ENCODE measurements around the gene RAB3C. TPM values are rescaled to one million over a fixed set of nuclear protein-coding genes. Genes with fewer than 3 reads are reported as not detected.

Gene RAB3C
- total RNA-seq, 6 donors from 2014 or later = 0.09 to 1.1 (median 0.87) TPM; not detected in 2

DNA sequence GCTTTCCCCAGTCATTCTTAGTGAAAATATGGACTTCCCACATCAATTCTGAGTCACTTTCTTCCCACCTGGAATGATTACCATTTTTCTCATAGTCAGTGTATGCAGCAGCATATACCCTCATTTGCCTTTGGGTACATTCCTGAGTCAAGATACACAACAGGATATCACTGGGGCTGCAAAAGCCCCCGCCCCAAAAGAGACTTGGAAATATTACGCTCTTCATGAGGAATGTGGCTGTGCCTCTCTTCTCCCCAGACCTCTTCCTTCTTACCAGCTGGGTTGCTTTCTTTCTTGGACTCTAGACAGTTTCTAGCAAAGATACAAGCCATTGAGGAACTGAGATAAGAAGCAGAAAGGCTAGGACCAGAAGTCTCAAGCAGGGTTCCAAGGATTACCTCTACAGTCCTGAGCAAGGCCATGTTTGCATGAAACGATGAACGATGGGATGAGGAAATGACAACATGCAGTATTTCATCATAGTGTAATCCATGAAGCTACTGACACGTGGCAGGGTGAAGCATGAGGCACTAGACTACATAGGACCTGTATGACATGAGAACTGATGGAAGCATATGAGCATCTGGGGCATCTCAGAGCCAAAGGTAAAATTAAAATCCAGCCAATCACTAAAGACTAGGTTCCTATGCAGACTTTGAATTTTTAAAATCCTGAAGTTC, 218.1 kb downstream of the RAB3C start:
- ATAC-seq (ENCODE audit: low FRiP score in 2 of 2) = no peak

DNA sequence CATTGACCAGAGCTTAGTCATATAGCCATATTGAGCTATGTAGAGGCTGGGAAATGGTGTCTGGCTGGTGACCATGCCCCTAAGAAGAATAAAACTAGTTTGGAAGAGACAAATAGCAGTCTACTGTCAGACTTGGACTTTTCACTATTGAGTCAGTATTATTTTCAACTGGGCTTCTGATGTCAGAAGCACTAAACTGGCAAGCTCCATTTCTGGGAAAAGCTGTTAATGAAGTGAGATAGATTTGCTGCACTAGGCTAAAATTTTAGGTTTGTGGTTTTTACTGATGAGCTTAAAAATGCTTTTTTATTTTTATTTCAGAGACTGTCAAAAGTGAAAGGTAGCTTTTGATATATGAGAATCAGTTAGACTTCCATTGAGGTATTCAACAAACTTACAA, 220.2 kb downstream of the RAB3C start:
- DNase-seq (no peak), ATAC-seq (ENCODE audit: low FRiP score in 2 of 2) (no peak)
- H3K4me3 ChIP-seq = no peak overlapping the region
- peaks cover 0 to 5% (median 0%) of the 10 kb centered on the region in 4 donors for H3K9me3 ChIP-seq
- no peaks in the 10 kb centered on the region for H3K4me1 ChIP-seq
- no peak overlapping the region for H3K27ac ChIP-seq
- H3K27me3 ChIP-seq = no peaks in the 10 kb centered on the region
- no peak for TF ChIP-seq EP300 (IDR thresholded peaks at IDR 0.05)
- TF ChIP-seq POLR2A (IDR thresholded peaks at IDR 0.05) = no peak
- no peak for TF ChIP-seq POLR2AphosphoS5 (IDR thresholded peaks at IDR 0.05)
- TF ChIP-seq, protein P1, sequence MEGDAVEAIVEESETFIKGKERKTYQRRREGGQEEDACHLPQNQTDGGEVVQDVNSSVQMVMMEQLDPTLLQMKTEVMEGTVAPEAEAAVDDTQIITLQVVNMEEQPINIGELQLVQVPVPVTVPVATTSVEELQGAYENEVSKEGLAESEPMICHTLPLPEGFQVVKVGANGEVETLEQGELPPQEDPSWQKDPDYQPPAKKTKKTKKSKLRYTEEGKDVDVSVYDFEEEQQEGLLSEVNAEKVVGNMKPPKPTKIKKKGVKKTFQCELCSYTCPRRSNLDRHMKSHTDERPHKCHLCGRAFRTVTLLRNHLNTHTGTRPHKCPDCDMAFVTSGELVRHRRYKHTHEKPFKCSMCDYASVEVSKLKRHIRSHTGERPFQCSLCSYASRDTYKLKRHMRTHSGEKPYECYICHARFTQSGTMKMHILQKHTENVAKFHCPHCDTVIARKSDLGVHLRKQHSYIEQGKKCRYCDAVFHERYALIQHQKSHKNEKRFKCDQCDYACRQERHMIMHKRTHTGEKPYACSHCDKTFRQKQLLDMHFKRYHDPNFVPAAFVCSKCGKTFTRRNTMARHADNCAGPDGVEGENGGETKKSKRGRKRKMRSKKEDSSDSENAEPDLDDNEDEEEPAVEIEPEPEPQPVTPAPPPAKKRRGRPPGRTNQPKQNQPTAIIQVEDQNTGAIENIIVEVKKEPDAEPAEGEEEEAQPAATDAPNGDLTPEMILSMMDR (IDR thresholded peaks at IDR 0.05) = no peak
- H3K36me3 ChIP-seq = no peaks in the 10 kb centered on the region

More for the DNA sequence above, 218.1 kb downstream of the RAB3C start:
- Histone ChIP-seq H3K36me3 (no peaks in the 10 kb centered on the region), H3K4me3 (no peak overlapping the region), H3K27me3 (no peaks in the 10 kb centered on the region), H3K9me3 (no peaks in the 10 kb centered on the region), H3K27ac (no peak overlapping the region), H3K4me1 (no peaks in the 10 kb centered on the region)
- TF ChIP-seq EP300 (IDR thresholded peaks at IDR 0.05) (no peak), POLR2AphosphoS5 (IDR thresholded peaks at IDR 0.05) (no peak), POLR2A (IDR thresholded peaks at IDR 0.05) (no peak)
- TF ChIP-seq, protein P1 (IDR thresholded peaks at IDR 0.05) = no peak
- 69 to 75% methylated on average over 5 of the region's 5 CpGs for WGBS, 2 donors
- DNase-seq = no peak

DNA sequence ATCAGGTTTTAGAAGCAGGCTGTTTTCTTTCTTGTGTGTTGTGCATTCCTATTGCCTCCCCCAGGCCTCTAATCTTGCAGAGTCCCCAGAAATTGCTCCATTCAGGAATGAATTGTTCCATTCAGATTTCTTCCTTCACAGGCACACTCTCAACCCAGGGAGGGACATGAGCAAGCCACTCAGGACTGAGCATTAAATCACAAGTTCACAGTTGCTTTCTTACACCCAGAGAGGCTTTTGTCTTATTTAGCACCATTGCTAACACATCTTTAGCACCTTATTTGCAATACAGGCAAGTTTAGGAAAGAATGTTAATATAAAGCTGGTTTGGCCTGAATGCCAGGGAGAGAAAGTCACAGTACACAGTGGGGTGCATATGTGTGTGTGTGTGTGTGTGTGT, 221.4 kb downstream of the RAB3C start:
- no peaks in the 10 kb centered on the region for H3K4me1 ChIP-seq
- no peaks in the 10 kb centered on the region for H3K27me3 ChIP-seq
- H3K36me3 ChIP-seq = no peaks in the 10 kb centered on the region
- TF ChIP-seq EP300 (IDR thresholded peaks at IDR 0.05) (no peak), POLR2A (IDR thresholded peaks at IDR 0.05) (no peak), POLR2AphosphoS5 (IDR thresholded peaks at IDR 0.05) (no peak)
- TF ChIP-seq, protein P1 (IDR thresholded peaks at IDR 0.05) = no peak
- no peak overlapping the region for H3K4me3 ChIP-seq
- ATAC-seq (ENCODE audit: low FRiP score in 2 of 2) = no peak
- no peak for DNase-seq
- peaks cover 0 to 5% (median 0%) of the 10 kb centered on the region in 4 donors for H3K9me3 ChIP-seq
- no peak overlapping the region for H3K27ac ChIP-seq

DNA sequence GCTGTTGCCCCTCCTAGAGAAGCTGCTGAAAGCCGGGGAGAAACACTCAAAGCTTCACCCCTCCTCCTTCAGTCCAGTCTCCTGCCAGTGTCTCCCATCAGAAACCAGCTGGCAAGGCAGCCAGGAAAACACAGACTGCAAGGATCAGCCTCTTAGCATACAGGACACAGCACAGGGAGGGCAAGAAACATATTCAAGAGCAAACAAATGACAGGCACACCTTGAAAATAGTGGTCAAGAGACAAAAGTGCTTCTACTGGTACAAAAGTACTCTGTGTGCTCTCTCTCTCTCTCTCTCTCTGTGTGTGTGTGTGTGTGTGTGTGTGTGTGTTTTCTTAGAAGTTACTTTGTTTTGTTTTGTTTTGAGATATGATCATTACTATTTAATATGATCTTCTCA, 227.2 kb downstream of the RAB3C start:
- H3K9me3 ChIP-seq = peaks cover 0 to 5% (median 0%) of the 10 kb centered on the region in 4 donors
- H3K27me3 ChIP-seq = no peaks in the 10 kb centered on the region
- DNase-seq (no peak), ATAC-seq (ENCODE audit: low FRiP score in 2 of 2) (no peak)
- no peak overlapping the region for H3K27ac ChIP-seq
- no peak for TF ChIP-seq POLR2AphosphoS5 (IDR thresholded peaks at IDR 0.05)
- TF ChIP-seq, protein P1 (IDR thresholded peaks at IDR 0.05) = no peak
- TF ChIP-seq EP300 (IDR thresholded peaks at IDR 0.05) = no peak
- no peak for TF ChIP-seq POLR2A (IDR thresholded peaks at IDR 0.05)
- no peaks in the 10 kb centered on the region for H3K36me3 ChIP-seq
- no peak overlapping the region for H3K4me3 ChIP-seq
- no peaks in the 10 kb centered on the region for H3K4me1 ChIP-seq
- WGBS, 2 donors = 36 to 38% methylated on average over 1 of the region's 1 CpG

DNA sequence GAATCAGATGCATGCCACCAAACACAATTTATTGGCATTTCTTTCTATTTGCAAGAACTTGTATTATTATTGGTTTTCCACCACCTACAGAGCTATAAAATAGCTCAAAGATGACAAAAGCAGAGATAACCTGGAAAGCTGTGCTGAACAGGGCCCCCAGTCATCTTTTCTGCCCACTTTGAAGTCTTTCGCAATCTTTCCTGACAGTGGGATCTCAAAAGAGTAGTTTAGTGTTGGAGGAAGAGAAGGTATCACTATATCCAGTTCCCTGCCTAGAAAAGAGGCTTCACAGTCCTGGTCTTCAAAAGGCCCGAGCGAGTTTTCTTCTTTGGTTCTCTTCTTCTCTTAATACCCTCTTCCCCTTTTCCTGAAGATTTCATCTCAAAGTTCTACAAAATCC, 231.0 kb downstream of the RAB3C start:
- 95 to 97% methylated on average over 3 of the region's 3 CpGs for WGBS, 2 donors
- TF ChIP-seq, protein P1 (IDR thresholded peaks at IDR 0.05) = no peak
- TF ChIP-seq EP300 (IDR thresholded peaks at IDR 0.05) (no peak), POLR2A (IDR thresholded peaks at IDR 0.05) (no peak), POLR2AphosphoS5 (IDR thresholded peaks at IDR 0.05) (no peak)
- Histone ChIP-seq H3K4me1 (no peaks in the 10 kb centered on the region), H3K9me3 (no peaks in the 10 kb centered on the region), H3K4me3 (no peak overlapping the region), H3K27me3 (no peaks in the 10 kb centered on the region), H3K27ac (no peak overlapping the region), H3K36me3 (no peaks in the 10 kb centered on the region)
- ATAC-seq (ENCODE audit: low FRiP score in 2 of 2) = no peak
- DNase-seq = no peak
